BJ (cell line): ENCODE measurements around the gene GPR162. TPM values are rescaled to one million over a fixed set of nuclear protein-coding genes. Genes with fewer than 3 reads are reported as not detected.

Experiments
- CTCF ChIA-PET: fragments of 350-600 bp; formaldehyde crosslinking; extraction: SDS; loops from one replicate; lab custom pipeline; 2021; ENCODE audit warnings: antibody characterized with exemption, inconsistent platforms; lab: Yijun Ruan, JAX
- POLR2A ChIA-PET: fragments of 300-600 bp; sonication (Branson Sonifier 250); formaldehyde crosslinking; extraction: SDS; loops from one replicate; lab custom pipeline; 2021; ENCODE audit warnings: antibody characterized with exemption; lab: Charles Lee
- DNase-seq: peaks from one replicate; pipeline ENCODE4 v3.0.0-alpha.2; 2011; ENCODE audit warnings: low read depth
- H3K27me3 ChIP-seq: 2 replicates; pipeline ENCODE4 v1.6.0; 2011; ENCODE audit warnings: low read length; ENCODE audit not compliant: control insufficient read depth, insufficient read depth
- H3K36me3 ChIP-seq: 2 replicates; pipeline ENCODE4 v1.5.1; 2011; ENCODE audit warnings: low read length; ENCODE audit not compliant: control insufficient read depth, insufficient read depth
- H3K4me3 ChIP-seq: 2 replicates; pipeline ENCODE4 v1.5.1; 2011; ENCODE audit warnings: low read depth, mild to moderate bottlenecking, control low read depth, low read length
- CTCF ChIP-seq: IDR thresholded peaks from 2 replicates; pipeline ENCODE4 v1.5.1; 2011; ENCODE audit warnings: low read depth, mild to moderate bottlenecking, control low read depth, inconsistent platforms, low read length, moderate library complexity; ENCODE audit not compliant: insufficient read depth
- polyA plus RNA-seq: library from polyadenylated mRNA; depleted of rRNA; stranded (reverse); fragments of >200 nt; gene quantifications from 2 replicates; pipeline ENCODE4 v1.2.3, GENCODE V29; 2011

GPR162 gene
- polyA plus RNA-seq, 1 experiment, result 6.6 TPM

- peaks cover 42% of the 10 kb centered on the region for H3K36me3 ChIP-seq
- ChIA-PET POLR2A (interaction anchor here (0.7 to 4.7 kb wide), 2 partner anchors 14 to 39 kb away, joined by 8 to 34 read pairs; partner anchors contain the start of genes CDCA3 and USP5), CTCF (interaction anchor here (0.9 to 9.7 kb wide), 4 partner anchors 13 to 59 kb away, joined by 3 to 112 read pairs (median 18); partner anchors contain the start of genes CDCA3 and USP5)
Measured at GRCh38 chr12:6866163-6866919, 44.7 kb downstream of the GPR162 start.

DNA sequence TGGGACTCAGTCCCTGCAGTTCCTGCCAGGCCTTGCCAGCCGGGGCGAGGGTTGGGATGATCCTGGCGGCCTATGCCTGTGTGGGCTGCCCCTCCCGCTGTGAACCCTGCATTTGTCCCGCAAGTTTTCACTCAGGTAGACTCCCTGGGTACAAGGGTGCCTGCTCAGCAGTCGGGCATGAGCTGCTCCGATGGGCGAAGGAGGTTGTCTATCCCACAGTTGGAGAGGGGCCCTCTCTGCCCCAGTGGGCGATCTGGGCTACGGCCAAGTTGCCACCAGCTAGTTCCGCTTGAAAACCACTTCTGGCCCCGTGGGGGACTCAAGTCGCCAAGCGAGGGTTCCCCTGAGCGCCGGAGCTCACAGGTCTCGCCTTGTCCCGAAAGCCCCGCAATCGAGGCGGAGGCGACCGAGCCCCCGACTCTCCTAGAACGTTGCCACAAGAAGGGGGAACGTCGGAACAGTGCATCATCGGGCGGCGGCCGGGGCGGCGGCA is 45.3 kb downstream of the GPR162 start:
- no peak for DNase-seq
- no peak for TF ChIP-seq CTCF
- Histone ChIP-seq H3K4me3 (peak overlapping the region; percentile 98), H3K27me3 (no peaks in the 10 kb centered on the region), H3K36me3 (peaks cover 38% of the 10 kb centered on the region)
- ChIA-PET POLR2A (interaction anchor here (0.6 to 4.7 kb wide), 4 partner anchors 15 to 333 kb away, joined by 5 to 34 read pairs (median 8); partner anchors contain the start of genes CDCA3, GAPDH and USP5), CTCF (interaction anchor here (0.9 to 9.7 kb wide), 5 partner anchors 13 to 58 kb away, joined by 3 to 112 read pairs (median 9); partner anchors contain the start of genes CDCA3, ENO2 and USP5)

More at GRCh38 chr12:6866163-6866919, 44.7 kb downstream of the GPR162 start:
- TF ChIP-seq CTCF, result no peak
- Histone ChIP-seq H3K27me3 (no peaks in the 10 kb centered on the region), H3K4me3 (no peak overlapping the region)
- DNase-seq, result no peak

GRCh38 chr12:6867413-6868210 is 46.0 kb downstream of the GPR162 start, which contains the start of gene TPI1:
Gene TPI1, plus strand, starts transcription at chr12:6867531. Its CDS starts 36 bp downstream, at chr12:6867567.
- Histone ChIP-seq H3K36me3 (peaks cover 38% of the 10 kb centered on the region), H3K4me3 (peak within 1 kb of the TSS; percentile 98), H3K27me3 (no peaks in the 10 kb centered on the region)
- ChIA-PET CTCF (interaction anchor here (0.9 to 9.7 kb wide), 10 partner anchors 7 to 112 kb away, joined by 3 to 112 read pairs (median 6); partner anchors contain the start of genes CDCA3, ENO2, LRRC23 and PTMS), POLR2A (interaction anchor here (0.6 to 4.7 kb wide), 7 partner anchors 11 to 403 kb away, joined by 3 to 34 read pairs (median 5); partner anchors contain the start of genes CDCA3, GAPDH and USP5)
- TF ChIP-seq CTCF, result no peak
- no peak for DNase-seq

- DNase-seq, result no peak
- peak overlapping the region; percentile 98 for H3K4me3 ChIP-seq
- POLR2A ChIA-PET, result interaction anchor here (0.6 to 4.7 kb wide), 2 partner anchors 16 to 24 kb away, joined by 3 to 34 read pairs; partner anchors contain the start of genes CDCA3 and USP5
- H3K36me3 ChIP-seq, result peaks cover 34% of the 10 kb centered on the region
- no peaks in the 10 kb centered on the region for H3K27me3 ChIP-seq
- peak; percentile 38; the same call in 1 of the 2 replicates for TF ChIP-seq CTCF
- CTCF ChIA-PET, result interaction anchor here (0.6 to 9.7 kb wide), 24 partner anchors 8 to 245 kb away, joined by 3 to 112 read pairs (median 6); partner anchors contain the start of genes CDCA3, ENO2, LRRC23 and MLF2
Measured at GRCh38 chr12:6868211-6869048, 46.8 kb downstream of the GPR162 start.
